Progenitor cell of endocrine pancreas (in vitro differentiated cells): Measurements from ENCODE around the gene UBAC2. TPM values are rescaled to one million over a fixed set of nuclear protein-coding genes. Genes with fewer than 3 reads are reported as not detected.
A peak's percentile ranks its signal among the peaks of the same experiment; 100 is the strongest.

ENCODE experiments used
- DNase-seq: peaks from one replicate; pipeline ENCODE4 v3.0.0; 2021; ENCODE audit warnings: low spot score; ENCODE audit not compliant: unreplicated experiment
- H3K27ac Mint-ChIP-seq: 2 replicates; pipeline ENCODE4 v1.8.0; 2021; ENCODE audit warnings: mild to moderate bottlenecking, moderate library complexity, mixed read lengths
- H3K27me3 Mint-ChIP-seq: 2 replicates; pipeline ENCODE4 v1.8.0; 2021; ENCODE audit warnings: mixed read lengths
- H3K36me3 Mint-ChIP-seq: 2 replicates; pipeline ENCODE4 v1.8.0; 2022; ENCODE audit warnings: mixed read lengths; ENCODE audit not compliant: insufficient read depth
- H3K4me1 Mint-ChIP-seq: 2 replicates; pipeline ENCODE4 v1.8.0; 2021; ENCODE audit warnings: low read depth, mixed read lengths
- H3K4me3 Mint-ChIP-seq: 2 replicates; pipeline ENCODE4 v1.8.0; 2021; ENCODE audit warnings: low read depth, mild to moderate bottlenecking, moderate library complexity, mixed read lengths
- H3K9me3 Mint-ChIP-seq: 2 replicates; pipeline ENCODE4 v1.8.0; 2021; ENCODE audit warnings: low read depth, mixed read lengths
- microRNA-seq: library from miRNA; unstranded; fragments of <30 nt; microRNA quantifications from one replicate; pipeline ENCODE4 v1.1.0, GENCODE V29; 2020; ENCODE audit warnings: borderline number of aligned reads; ENCODE audit not compliant: unreplicated experiment
- total RNA-seq: library from RNA; stranded (reverse); gene quantifications from 2 replicates; pipeline ENCODE4 v1.2.1, GENCODE V29; 2021
- TF ChIP-seq, protein P1 (sequence below): fragments of 200-600 bp; sonication (generic); IDR thresholded peaks from one replicate; pipeline ENCODE4 v1.5.0; 2021; ENCODE audit warnings: antibody characterized with exemption, mild to moderate bottlenecking; ENCODE audit not compliant: unreplicated experiment

The UBAC2 gene
- total RNA-seq, 1 donor from 2014 or later: 60.6 TPM

DNA sequence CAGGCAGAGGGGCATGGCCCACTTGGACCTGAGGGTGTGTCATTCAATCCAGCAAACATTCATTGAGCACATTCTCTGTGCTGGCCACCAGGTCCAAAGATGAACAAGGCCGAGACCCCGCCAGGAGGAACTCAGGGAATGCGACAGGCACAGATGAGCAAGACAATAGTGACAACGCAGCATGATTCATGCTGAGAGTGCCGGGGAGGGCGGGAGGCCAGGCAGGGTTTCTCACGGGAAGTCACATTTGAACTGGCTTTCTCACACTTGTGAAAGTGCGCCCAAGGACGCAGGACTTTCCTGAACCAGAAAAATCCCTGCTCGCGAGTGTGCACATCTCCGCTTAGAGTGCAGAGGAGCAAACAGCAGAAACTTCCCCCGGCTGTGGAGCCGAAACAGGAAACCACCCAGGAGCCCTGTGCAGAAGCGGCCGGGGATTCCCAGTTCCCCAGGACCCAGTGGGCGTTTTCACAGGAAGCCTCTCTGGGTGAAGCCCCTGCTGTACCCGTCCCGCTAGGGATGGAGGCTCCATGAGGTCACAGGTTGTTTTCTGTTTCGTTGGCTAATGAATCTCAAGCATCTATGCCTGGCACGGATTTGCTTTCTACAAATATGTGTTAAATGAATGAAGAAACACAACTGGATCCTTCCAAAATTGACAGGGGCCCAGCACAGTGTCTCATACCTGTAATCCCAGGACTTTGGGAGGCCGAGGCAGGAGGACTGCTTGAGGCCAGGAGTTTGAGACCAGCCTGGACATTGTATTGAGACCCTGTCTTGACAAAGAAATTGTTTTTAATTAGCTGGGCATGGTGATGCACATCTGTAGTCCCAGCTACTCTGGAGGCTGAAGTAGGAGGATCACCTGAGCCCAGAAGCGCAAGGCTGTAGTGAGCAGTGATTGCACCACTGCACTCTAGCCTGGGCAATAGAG, 232.2 kb downstream of the UBAC2 start:
- Mint-ChIP-seq H3K36me3 (no peaks in the 10 kb centered on the region), H3K4me1 (peaks cover 4% of the 10 kb centered on the region), H3K27ac (no peak overlapping the region), H3K9me3 (peaks cover 5% of the 10 kb centered on the region), H3K4me3 (no peak overlapping the region), H3K27me3 (peaks cover 14% of the 10 kb centered on the region)
- TF ChIP-seq, protein P1, sequence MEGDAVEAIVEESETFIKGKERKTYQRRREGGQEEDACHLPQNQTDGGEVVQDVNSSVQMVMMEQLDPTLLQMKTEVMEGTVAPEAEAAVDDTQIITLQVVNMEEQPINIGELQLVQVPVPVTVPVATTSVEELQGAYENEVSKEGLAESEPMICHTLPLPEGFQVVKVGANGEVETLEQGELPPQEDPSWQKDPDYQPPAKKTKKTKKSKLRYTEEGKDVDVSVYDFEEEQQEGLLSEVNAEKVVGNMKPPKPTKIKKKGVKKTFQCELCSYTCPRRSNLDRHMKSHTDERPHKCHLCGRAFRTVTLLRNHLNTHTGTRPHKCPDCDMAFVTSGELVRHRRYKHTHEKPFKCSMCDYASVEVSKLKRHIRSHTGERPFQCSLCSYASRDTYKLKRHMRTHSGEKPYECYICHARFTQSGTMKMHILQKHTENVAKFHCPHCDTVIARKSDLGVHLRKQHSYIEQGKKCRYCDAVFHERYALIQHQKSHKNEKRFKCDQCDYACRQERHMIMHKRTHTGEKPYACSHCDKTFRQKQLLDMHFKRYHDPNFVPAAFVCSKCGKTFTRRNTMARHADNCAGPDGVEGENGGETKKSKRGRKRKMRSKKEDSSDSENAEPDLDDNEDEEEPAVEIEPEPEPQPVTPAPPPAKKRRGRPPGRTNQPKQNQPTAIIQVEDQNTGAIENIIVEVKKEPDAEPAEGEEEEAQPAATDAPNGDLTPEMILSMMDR: no peak
- no peak for DNase-seq

DNA sequence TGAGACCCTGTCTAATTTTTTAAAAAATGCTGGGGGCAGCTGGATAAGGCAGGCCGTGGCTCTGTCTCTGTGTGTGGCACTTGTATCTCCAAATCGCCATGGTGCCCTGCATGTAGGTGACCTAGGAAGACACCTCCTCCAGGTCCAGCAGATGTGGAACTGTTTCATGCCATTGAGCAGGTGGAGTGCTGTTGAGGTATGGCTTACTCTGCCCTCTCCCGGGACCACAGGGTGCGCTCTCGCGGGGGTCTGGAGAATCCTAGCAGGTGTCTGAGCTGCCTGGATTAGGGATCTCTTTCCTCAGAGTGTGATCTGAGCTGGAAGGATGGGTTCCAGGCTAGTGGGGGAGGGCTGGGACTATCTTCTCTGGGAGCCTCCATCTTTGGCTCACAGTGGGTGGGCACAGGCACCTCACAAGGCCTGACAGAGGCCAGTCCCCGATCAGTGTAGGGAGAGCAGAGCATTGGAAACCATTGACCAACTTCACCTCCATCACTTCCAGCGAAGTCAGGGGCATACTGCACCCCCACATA, 233.0 kb downstream of the UBAC2 start:
- Mint-ChIP-seq H3K4me1 (peaks cover 4% of the 10 kb centered on the region), H3K9me3 (peaks cover 5% of the 10 kb centered on the region), H3K4me3 (no peak overlapping the region), H3K36me3 (no peaks in the 10 kb centered on the region), H3K27me3 (peaks cover 14% of the 10 kb centered on the region), H3K27ac (no peak overlapping the region)
- DNase-seq: no peak
- TF ChIP-seq, protein P1: no peak

DNA sequence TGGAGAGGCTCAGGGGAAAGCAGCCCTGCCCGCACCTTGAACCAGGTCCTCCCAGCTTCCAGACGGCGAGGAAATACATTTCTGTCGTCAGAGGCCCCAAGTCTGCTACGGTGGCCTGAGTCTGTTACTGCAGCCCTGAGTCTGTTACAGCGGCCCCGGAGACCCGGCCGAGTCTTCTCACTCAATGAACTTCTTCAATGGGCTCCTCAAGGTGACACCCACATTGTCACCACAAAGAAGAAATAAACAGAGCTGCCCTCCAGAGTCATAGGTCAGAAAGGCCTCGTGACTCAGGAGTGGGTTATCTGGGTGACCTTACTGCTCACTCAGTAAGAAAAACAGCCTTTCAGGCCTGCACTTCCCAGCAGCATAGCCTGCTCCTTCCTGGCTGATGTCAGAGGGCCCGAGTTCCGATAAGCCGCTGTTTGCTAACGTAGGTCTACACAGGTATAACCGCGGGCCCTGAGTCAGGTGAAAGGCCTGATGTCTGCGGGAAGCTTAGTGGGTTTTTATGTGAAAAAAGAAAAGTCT, 233.7 kb downstream of the UBAC2 start:
- peaks cover 19% of the 10 kb centered on the region for H3K27me3 Mint-ChIP-seq
- no peak overlapping the region for H3K4me3 Mint-ChIP-seq
- peaks cover 4% of the 10 kb centered on the region for H3K4me1 Mint-ChIP-seq
- peaks cover 5% of the 10 kb centered on the region for H3K9me3 Mint-ChIP-seq
- TF ChIP-seq, protein P1: peak; percentile 33
- no peak overlapping the region for H3K27ac Mint-ChIP-seq
- H3K36me3 Mint-ChIP-seq: no peaks in the 10 kb centered on the region
- no peak for DNase-seq

DNA sequence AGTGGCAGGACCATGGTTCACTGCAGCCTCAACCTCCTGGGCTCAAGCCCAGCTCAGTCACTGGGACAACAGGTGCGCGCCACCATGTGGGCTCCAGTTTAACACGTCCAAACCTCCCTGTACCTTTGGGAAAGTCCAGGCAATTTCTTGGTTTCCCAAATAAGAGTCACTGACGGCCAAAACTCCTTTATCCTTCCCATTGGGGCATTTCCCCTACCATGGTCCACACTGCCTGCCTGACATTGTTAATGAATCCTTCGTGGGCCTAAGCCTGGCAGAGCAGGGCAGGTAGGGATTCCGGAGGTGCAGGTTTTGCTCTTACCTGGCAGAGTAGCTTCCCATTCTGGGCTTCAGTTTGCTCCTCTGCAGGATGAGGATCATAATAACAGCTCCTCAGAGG, 234.5 kb downstream of the UBAC2 start:
- no peak for DNase-seq
- peaks cover 4% of the 10 kb centered on the region for H3K4me1 Mint-ChIP-seq
- H3K4me3 Mint-ChIP-seq: no peak overlapping the region
- TF ChIP-seq, protein P1: no peak
- H3K36me3 Mint-ChIP-seq: no peaks in the 10 kb centered on the region
- peaks cover 5% of the 10 kb centered on the region for H3K9me3 Mint-ChIP-seq
- H3K27ac Mint-ChIP-seq: no peak overlapping the region
- peaks cover 27% of the 10 kb centered on the region for H3K27me3 Mint-ChIP-seq

DNA sequence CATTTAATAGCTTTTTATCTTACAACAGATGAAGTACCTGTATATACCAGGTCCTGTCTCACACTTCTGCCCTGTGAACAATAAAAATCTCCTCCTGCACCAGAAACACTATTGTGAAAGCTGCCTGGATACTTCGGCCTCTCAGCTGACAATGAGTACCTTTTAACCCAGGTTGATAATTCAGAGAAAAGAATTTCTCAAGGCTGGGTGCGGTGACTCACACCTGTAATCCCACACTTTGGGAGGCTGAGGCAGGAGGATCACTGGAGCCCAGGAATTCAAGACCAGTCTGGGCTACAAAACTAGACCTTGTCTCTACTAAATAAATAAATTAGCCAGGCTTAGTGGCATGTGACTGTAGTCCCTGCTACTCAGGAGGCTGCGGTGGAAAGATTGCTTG, 235.3 kb downstream of the UBAC2 start:
- Mint-ChIP-seq H3K4me1 (peaks cover 4% of the 10 kb centered on the region), H3K27ac (no peak overlapping the region), H3K9me3 (peaks cover 4% of the 10 kb centered on the region), H3K4me3 (no peak overlapping the region), H3K36me3 (no peaks in the 10 kb centered on the region), H3K27me3 (peaks cover 32% of the 10 kb centered on the region)
- TF ChIP-seq, protein P1: no peak
- no peak for DNase-seq

Small RNA genes lying within 50 kb of the gene (microRNA-seq; reads per million reads assigned to microRNA genes)
- not detected for gene MIR623

Other genes starting within 250 kb of the UBAC2 start
- gene DOCK9, start 222.8 kb upstream of the UBAC2 start, total RNA-seq: 27.9 and 35.7 TPM in 2 replicates
- gene GPR18, start 57.5 kb downstream of the UBAC2 start, total RNA-seq: not detected in 2 replicates
- gene GPR183, start 106.5 kb downstream of the UBAC2 start, total RNA-seq: not detected in 2 replicates